HG03280 (cell line): ENCODE data around the gene LRRTM4.
"Not testable (repeated sequence)": the region's sequence is repeated elsewhere in the genome, so short reads cannot be mapped to it uniquely, and the experiment has no call there.

Experiments
- ATAC-seq: cut with Tn5 transposase; IDR thresholded peaks from one replicate; pipeline ENCODE4 v1.9.1; 2021; ENCODE audit warnings: mild to moderate bottlenecking, moderate library complexity; ENCODE audit not compliant: unreplicated experiment

LRRTM4 gene

DNA sequence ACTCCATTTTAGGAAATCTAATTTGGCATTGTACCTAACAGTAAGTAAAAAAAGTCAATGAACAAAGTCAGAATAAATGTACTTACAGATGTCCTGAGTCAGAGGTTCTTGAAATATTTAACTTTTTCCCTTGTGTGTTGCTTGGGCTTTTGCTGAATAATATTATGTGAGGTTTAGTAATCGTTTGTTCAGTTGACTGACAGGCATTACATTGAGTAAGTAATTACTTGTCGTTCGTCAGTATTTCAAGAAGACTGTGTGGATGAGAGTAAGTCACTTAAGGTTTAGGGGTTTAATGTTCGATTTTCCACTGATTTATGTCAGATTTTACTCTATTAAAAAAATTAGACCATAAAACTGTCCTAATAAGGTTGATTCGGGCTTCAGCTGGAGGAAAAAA lies 342.9 kb downstream of the LRRTM4 start:
- no peak for ATAC-seq

DNA sequence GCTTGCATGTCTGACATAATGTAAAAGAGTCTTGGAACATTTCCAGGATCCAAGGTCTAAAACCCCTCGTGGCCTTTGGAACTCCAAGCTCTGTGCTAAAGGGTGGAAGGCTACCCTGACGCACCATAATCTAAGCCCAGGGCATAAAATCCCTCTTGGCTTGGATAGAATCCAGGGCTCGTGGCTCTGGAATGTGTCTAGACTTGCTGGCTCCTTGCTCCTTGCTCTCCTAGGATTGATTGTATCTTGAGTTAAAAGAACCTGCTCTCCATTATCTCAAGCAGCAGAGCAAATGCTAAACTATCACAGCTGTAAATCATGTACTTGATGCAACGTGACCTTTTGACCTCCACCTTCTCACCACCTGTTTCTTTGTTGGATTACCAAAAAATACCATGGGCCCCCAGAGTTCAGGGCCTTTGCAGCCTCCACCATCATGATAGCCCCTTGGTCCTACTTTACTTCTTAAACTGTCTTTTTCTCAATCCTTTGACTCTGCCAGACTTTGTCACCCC lies 346.9 kb downstream of the LRRTM4 start:
- not testable (repeated sequence) for ATAC-seq

DNA sequence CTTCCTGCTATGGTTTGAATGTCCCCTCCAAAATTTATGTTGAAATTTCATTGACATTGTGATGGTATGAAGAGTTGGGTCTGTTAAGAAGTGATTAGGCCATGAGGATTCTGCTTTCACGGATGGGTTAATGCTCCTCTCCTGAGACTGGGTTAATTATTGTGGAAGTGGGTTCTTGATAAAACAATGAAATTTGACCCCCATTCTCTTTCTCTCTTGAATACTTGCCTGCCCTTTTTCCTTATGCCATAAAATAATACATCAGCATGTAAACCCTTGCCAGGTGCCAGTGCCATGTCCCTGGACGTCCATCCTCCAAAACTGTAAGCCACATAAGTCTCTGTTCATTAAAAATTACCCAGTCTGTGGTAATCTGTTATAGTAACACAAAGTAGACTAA lies 352.8 kb downstream of the LRRTM4 start:
- ATAC-seq: no peak

DNA sequence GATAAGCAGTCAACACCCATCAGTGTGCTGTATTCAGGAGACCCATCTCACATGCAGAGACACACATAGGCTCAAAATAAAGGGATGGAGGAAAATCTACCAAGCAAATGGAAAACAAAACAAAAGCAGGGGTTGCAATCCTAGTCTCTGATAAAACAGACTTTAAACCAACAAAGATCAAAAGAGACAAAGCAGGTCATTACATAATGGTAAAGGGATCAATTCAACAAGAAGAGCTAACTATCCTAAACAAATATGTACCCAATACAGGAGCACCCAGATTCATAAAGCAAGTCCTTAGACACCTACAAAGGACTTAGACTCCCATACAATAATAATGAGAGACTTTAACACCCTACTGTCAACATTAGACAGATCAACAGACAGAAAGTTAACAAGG lies 358.2 kb downstream of the LRRTM4 start:
- ATAC-seq: not testable (repeated sequence)

DNA sequence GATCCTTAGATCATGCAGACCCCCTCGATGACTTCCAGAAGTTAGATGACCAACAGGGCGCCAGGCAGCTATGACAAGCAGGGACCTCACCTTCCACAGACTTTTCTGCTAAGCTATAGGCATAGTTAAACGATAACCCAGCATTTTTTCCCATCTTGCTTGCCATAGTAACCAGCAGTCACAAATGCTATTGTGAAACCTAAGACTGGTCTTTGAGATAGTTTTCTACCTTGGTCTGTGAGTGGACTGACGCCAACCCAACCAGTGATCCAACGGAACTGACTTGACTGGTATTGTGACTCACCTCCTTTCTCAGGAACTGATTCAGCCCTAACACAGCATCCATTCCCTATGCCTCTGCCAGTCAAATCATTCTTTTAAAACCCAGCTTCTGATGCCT lies 361.2 kb downstream of the LRRTM4 start:
- no peak for ATAC-seq

DNA sequence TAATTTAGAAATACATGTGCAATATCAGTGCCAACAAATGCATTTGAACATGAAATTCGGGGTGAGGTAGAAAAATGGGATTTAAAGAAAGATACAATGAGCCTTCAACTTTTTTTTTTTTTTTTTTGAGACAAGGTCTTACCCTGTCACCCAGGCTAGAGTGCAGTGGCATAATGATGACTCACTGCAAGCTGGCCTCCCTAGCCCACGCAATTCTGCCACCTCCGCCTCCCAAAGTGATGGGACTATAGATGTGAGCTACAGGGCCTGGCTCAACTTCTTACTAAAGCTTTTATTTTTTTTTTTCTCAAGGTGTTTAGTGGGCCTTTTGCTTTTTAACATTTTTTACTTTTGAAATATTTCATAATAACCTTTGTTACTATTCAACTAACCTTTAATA lies 365.6 kb downstream of the LRRTM4 start:
- no peak for ATAC-seq

DNA sequence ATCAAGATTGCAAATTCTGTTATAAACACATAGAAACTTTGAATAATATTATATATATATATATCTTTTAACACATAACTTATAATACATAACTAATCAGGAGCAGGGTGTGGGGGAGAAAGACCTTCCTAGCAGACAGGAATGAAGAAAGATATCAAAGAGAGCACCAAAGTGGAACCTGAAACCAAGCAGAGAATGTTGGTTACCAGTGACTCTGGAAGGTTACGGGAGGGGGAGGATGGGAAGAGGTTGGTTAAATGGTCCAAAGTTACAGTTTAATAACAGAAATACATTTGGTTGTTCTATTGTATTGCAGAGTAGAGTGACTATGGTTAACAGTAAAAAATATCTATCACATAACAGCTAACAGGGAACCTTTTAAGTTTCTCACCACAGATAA lies 366.7 kb downstream of the LRRTM4 start:
- ATAC-seq: no peak

DNA sequence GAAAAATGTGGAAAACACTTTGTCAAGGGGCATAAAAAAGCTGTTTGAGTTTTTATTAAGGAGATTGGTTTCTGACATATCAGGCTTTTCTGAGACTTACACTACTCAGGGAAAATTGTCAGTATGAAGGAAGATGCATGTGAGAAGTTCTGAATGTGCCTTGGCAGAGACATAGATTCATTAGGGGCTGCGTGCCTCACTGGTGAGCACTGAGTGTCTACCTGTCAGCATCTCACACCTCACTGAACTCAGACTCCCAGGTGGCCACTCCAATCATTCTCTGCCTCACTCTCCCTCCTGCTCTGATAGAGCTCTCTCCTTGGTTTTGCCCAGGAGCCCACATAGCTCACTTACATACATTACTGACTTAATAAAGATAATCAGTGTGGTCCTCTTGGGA lies 372.6 kb downstream of the LRRTM4 start:
- no peak for ATAC-seq

DNA sequence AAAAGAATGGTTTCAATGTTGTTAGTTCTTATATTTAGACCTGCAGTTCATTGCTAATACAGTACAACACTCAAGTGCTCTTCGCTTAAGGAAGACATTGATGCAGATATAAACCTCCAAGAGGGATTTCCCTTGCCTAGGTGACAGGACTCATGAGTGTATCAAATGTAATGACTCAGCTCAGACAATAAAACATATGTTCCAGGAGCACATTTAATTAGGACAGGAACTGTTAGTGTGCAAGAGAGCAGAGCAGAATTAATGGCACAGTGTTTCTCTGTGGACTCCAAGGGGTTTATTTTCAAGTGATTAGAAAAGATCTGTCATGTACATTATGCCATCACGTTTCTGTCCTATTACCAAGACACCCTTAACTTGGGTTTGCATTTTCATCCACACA lies 375.0 kb downstream of the LRRTM4 start:
- ATAC-seq: no peak

DNA sequence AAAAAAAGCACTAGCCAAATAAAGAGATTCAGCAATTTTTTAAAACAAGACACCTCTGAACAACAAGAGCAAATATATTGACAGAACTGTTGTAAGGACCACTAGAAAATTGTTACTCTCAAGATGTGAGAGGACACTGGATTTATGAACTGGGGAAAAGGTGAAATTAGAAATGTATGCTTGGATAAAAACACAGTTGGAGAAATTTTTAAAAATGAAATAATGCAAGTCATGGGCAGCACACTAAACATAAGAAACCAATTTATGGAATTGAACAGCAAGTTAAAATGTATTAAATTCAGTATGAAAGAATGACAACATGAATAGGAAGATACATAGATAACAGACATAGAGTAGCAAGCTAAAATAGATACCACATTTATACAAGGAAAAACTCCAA lies 377.4 kb downstream of the LRRTM4 start:
- ATAC-seq: no peak

DNA sequence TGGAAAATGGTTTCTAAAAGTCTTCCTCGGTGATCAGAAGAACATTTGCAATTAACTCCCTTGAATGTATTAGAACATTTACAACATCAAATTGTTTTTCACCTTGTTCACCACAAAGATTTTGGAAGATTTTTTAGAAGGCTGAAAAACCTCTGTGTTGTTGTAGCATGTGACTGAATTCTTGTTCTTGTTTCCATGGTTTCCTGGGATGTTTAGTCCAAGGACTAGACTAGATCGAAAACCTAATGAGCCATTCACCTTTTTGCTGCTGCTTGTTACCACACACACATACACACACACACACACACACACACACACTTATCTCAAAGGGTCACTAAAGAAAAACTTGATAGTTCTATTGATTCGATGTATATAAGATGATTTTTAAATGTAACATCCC lies 380.0 kb downstream of the LRRTM4 start:
- no peak for ATAC-seq

DNA sequence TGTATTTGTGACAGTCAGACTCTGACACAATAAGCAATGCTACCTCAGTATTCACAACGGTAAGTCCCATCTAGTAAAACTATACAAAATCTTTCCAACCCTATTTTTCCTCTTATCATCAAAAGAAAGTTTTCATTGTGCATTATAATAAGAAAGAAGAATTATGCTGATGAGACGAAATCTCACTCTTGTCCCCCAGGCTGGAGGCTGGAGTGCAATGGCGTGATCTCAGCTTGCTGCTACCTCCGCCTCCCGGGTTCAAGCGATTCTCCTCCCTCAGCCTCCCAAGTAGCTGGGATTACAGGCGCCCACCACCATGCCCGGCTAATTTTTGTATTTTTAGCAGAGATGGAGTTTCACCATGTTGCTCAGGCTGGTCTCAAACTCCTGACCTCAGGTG lies 393.7 kb downstream of the LRRTM4 start:
- ATAC-seq: not testable (repeated sequence)

DNA sequence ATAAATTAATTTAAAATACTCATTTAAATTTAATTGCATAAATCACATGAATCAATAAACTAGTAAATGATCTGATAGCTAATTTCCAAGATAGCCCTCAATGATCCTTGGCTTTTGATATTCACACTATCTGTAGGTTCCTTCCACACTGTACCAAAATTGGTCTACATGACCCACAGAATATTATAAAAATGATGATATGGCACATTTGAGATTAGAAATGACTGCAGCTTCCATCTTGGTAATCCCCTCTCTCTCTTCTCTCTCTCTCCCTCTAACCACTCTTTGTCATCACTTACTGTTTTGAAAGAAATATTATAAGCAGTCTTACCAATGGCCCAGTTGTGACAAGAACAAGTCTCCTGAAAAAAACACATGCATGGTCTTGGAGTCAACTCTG lies 394.8 kb downstream of the LRRTM4 start:
- ATAC-seq: no peak

DNA sequence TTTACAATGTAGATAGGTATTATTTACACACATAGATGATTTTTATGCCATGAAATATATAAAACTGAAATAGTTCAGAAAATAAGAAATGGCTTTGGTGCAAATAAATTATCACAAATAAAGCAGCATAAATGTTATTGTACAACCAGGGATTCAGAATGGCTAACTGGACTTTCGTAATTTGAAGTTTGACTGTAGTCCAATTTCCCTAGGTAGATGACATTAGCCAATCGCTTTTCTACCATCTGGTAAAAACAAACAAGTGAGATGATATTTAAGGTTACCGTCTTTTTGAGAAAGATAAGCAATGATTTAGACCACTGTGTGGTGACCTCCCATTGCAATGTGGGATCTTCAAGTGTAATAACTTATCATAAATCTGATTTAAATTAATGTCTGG lies 400.7 kb downstream of the LRRTM4 start:
- ATAC-seq: no peak

DNA sequence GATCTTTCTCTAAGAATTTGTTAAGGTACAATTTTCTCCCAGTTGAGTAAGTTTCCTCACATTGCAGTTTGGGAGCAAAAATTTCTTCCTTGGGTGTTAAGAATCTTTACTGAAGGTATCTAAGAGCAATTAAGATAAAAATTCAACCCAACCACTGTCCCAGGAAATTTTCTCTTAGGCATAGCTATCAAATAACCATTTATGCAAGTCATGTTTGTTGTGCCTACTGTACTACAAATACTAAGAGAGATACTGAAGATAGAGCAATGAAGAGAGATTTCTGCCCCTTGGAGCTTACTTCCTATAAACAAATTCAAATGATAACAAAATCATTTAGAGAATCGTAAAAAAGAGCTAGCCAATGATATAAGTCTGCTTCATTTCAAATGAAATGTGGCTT lies 402.8 kb downstream of the LRRTM4 start:
- no peak for ATAC-seq

DNA sequence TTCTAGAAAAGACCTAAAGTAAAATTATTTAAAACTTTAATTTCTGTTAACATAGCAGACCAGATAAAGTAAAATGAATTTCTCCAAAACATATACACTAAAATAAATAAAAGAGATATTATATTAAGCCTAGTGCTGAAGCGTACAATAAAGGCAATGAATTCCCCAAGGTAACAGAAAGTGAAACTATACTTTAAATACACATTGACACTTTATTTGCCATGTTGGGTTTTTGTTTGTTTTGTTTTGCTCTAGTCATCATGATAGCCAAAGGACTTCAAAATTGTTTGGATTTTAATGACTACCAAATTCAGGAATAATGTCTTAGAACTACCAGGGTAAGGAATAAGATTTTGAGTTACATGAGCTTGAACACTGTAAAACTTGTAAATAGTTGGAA lies 413.3 kb downstream of the LRRTM4 start:
- ATAC-seq: no peak

DNA sequence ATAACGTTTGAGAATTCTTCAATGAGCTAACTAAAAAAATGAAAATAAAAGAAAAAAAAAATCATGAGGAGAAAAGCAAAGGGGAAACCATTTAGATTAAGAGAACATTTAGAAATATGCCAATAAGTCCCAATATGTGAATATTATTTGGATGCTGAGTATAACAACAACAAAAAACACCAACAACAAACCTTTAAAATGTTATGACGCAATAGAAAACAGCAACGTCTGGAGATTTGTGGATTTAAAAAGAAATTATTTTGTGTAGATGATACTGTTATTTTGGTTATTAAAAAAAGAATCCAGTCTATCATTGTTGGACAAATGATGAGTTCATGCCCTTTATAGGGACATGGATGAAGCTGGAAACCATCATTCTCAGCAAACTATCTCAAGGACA lies 417.2 kb downstream of the LRRTM4 start:
- no peak for ATAC-seq

DNA sequence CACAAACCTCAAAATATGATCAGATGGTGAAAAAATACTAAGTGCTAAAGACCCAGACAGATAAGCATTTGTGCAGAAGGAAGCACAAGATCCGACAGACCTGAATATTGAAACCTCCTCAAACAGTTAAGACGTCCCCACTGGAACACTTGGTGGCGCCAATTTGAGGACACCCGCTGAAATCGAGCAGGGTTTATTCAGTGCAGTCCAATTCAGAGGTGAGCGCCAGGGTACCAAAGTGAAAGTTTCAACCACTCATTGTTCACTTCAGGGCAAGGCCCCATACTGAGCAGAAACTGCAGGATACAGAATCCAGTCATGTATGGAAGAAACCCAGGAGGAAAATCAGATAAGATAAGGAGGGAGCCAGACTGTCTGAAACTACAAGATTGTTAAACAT lies 417.6 kb downstream of the LRRTM4 start:
- no peak for ATAC-seq

DNA sequence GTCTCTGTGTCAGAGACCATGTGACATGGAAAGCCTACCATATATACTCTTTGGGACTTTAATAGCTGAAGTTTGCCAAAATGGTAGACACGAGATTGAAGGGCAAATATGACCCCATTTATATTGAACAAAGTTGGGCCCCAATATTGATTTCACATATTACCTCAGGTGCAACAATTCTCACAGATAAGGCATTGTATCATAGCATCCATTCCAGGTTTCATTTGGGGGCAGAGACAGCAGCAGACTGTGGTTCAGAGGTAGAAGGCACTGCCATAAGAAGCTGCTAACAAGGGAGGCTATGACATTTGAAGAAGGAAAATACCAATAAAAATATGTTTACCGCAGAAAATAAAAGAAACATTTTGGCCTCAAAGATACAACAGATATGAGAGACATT lies 419.2 kb downstream of the LRRTM4 start:
- no peak for ATAC-seq

DNA sequence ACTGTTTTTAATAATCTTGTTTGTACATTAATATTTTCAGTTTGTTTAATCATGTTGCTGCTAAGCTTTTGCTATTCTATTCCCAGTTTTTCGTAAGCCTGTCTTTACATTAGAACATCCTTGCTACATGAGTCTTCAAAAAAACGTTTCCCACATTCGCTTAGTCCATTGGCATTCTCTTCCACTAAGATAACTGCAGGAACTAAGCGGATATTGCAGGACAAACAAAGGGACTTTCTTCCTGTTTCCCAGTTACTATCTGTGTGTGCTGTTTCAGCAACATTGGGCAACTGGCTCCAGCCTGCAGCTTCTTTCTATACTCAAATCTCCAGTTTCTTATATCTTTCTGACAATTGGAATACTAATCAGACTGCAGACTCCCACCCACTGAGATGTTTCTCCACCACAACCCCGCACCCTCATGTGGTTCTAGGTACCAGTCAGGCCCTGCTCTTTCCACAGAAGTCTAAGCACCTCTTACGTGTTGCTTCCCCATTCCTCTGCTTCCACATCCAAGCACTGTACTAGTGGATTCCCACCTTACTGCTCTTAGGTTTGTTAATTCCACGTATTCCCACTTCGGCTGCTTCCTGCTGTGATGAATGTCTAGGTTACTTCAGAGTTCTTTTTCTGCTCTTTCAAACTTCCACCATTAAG lies 420.3 kb downstream of the LRRTM4 start:
- ATAC-seq: no peak

DNA sequence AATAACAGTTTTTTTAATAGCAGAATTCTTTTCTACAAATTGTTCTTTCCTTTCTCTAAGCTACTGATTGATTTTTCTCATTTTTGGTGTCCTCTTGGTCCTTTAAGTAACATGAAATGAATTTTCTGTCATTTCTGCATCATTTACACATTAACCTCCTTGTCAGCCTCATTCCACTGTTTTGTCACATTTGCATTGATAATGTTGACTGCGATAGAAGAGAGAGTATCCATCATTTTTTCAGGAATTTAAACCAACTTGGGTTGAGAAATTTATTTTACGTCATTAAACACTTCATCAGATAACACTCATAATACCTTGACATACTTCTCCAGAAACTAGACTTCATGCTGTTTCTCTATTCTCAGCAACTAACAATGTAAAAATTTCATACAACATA lies 422.2 kb downstream of the LRRTM4 start:
- ATAC-seq: no peak

DNA sequence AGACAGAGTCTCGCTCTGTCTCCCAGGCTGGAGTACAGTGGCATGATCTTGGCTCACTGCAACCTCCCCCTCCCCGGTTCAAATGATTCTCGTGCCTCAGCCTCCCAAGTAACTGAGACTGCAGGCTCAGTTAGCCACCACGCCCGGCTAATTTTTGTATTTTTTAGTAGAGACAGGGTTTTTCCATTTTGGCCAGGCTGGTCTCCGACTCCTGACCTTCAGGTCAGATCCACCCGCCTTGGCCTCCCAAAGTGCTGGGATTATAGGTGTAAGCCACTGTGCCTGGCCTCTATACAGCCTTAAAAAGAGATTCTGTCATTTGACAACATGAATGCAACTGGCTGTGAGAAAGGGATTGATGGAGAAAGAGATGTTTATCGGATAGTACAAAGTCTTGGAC lies 426.7 kb downstream of the LRRTM4 start:
- not testable (repeated sequence) for ATAC-seq

DNA sequence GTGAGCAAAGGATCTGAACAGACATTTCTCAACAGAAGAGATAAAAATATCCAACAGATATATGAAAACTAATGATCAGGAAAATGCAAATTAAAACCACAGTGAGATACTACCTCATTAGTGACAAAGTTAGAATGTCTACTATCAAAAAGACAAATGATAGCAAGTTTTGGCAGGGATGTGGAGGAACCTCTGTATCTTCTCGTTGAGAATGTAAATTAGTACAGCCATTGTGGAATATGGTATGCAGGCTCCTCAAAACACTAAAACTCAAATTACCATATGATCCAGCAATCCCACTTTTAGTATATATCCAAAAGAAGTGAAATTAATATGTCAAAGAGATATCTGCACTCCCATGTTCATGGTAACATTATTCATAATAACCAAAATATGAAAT lies 427.1 kb downstream of the LRRTM4 start:
- ATAC-seq: no peak
